HG02884 (cell line): Measurements from ENCODE around the gene AGBL4.

Experiments
- ATAC-seq: cut with Tn5 transposase; IDR thresholded peaks from one replicate; pipeline ENCODE4 v1.9.1; 2021; ENCODE audit warnings: mild to moderate bottlenecking, moderate library complexity; ENCODE audit not compliant: unreplicated experiment

AGBL4 gene

GRCh38 chr1:48693674-48694320, 1330.0 kb downstream of the AGBL4 start:
- ATAC-seq: no peak

GRCh38 chr1:48693180-48693579, 1330.6 kb downstream of the AGBL4 start:
- no peak for ATAC-seq

- ATAC-seq: no peak
These were observed 1331.5 kb downstream of the AGBL4 start for GRCh38 chr1:48692235-48692634.

DNA sequence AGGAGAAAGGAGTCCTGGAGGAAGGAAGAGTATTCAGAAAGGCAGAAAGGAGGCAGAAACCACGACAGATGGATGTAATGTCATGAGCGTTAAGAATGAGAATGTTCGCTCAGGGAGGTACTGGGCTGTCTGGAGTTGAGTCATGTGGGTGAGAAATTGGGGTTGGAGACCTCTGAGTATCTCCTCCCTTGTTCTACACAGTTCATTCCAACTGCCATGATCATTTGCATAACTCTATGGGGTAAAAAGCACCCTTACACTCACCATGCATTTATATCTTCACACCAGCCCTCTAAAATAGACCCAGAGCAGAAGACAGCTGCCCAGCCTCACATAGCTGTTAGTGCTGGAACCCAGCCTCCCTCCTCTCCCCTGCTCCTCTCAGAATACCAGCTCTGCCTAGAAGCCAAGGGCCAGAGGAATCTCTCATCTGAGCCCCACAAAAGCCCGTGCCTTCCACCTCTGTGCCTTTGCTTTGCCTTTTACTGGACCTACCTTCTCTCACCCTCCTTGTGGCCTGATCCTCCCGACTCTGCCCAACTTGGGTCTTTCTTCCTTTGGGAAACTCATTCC, 1332.2 kb downstream of the AGBL4 start:
- peak; percentile 59 for ATAC-seq

GRCh38 chr1:48688102-48688760, 1335.5 kb downstream of the AGBL4 start:
- ATAC-seq: peak; percentile 68

DNA sequence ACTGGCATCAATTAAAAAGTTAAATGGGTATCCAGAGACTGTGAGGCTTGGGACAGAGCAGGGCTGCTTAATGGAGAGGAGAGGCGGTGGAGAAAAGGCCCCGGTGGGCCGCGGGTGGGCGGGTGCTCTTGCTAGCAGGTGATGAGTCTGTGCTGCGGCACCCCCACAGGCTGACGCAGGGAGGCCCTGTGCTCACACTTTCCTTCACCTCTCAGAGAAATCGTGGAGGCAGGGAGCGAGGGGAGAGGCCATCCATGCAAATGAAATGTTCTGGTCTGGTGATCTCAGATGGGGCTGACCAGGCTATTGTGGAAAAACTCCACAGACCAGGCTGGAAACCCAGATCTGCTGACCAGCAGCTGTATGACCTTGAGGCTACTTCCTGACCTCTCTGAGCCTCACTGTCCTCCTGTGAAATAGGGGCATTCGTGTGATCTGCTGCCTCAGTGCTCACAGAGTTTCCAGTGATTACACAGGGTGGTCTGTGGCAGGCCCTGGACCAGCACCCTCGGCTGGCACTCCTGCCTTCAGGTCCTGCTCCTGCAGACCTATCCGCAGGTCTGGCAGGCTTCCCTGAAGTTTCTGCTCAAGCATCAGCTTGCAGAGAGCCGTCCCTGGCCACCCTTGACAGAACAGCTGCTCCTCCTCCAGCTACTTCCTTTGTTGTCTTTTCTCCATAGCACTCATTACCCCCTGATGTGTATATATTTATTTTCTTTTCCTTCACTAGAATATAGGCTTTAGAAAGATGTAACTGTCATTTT, 1336.3 kb downstream of the AGBL4 start:
- ATAC-seq: no peak

DNA sequence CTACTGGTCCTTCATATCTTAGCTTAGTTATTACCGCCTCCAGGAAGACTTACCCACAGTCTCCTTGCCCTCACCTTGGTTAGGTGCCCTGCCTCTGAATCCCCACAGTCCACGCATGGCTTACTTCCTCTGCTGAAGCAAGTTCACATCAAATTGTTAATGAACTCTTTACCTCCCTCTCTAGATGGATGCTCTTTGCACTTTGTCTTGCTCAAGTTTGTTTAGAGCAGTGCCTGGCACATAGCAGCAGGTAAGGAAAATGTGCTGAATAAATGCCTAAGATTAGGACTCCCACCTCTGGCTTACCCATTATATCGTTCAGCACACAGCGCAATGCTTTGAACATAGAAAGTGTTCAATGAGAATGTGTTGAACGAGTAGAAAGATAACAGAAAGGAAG, 1337.6 kb downstream of the AGBL4 start:
- no peak for ATAC-seq

DNA sequence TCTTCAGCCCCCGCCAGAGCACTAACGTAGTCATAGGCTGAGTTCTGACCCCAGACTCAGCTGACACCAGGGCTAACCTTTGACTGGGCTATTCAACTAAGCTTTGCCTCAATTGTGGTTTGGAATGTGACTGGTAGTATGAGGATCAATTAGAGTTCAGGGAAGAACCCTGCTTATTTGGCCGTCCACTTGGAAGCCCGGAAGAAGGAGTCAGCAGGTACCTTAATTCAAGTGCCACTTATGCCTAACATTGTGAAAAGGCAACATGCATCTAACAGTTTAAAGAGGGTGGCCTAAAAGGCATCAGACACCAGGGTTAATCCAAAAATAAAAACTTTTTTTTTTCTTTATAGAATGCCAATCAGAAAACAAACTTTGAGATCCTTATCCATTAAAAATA, 1339.4 kb downstream of the AGBL4 start:
- ATAC-seq: no peak

- no peak for ATAC-seq
These were observed 1339.9 kb downstream of the AGBL4 start for GRCh38 chr1:48683839-48684238.

GRCh38 chr1:48681476-48682305, 1342.1 kb downstream of the AGBL4 start:
- no peak for ATAC-seq

DNA sequence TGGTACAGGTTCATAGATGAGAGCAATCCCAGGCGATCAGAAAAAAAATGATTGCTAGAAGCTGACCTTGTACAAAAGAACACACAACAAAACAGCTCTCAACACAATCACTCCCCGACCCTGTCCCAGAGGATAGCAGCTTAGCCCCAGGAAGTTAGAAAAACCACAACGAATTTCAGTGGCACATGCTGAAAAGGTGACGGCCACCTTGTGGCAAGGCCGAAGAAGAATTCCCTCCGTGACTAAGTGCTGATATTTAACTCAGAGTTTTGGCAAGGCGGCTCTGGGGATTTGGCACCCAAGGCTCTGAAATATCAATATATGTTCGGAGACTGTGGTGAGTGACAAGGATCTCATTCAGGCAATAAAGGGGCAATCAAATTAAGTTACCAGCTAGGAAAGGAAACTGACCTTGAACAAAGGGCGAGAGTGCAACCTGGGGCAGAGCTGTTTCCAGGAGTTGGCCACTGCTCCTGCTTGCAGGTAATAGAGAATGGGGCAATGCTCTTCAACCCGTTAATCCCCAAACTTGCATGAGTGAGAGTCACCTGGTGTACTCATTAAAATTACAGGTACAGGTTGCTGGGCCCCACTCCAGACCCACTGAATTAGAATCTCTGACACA, 1343.2 kb downstream of the AGBL4 start:
- ATAC-seq: no peak

DNA sequence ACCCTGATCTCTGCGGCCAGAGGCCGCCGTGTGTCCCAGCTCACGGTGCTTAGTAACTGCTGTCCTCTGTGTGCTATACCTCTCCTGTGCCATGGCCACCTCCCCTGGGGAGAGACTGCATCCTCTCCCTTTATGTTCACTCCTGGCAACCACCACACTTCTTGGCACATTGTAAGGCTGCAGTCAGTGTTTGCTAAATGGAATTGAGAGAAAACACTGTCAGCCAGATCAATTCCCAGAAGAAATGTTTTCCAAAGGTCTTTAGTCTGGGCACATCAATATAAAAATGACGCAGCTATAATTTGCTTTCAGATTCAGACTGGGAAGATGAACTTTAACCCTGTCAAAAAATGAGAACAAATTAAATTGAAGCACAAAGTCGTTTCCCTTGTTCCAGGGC, 1343.9 kb downstream of the AGBL4 start:
- ATAC-seq: no peak

DNA sequence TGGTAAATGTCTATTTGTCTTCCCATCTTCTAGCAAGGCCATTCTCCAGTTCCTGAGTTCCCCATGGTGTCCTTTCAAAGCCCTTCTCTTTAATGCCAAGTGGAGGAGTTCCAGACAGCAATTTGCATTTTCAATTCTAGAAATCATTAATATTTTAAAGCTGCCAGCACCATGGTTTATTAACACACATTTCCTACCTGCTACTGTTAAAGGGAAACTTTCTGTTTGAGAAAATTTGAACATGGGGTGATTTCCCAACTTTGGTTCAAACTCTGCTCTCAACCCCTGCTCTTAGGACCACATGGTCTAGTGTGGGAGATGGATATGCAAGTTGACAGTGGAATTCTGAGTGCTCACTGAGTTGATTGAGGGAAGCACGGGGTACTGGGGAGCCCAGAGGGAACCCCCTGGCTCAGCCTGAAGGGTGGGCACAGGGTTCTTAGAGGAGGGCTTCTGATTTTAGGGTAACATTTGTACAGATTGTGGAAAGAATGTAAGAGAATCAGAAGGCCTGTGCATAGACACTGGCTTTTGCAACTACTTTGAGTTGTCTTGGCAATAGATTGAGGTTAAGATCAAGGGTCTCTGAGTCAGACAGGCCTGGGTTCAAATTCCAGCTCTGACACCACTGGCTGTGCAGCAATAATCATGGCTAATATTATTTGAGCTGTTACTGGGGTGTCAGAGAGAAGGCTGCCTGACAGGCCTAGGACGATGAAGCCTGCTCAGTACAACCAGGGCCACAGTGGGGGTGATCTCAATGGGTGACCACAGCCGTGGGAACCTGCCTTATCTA, 1344.8 kb downstream of the AGBL4 start:
- ATAC-seq: peak; percentile 49

- peak; percentile 49 for ATAC-seq
These were observed 1346.2 kb downstream of the AGBL4 start for GRCh38 chr1:48677306-48678287.

GRCh38 chr1:48676822-48677221, 1346.9 kb downstream of the AGBL4 start:
- ATAC-seq: no peak

DNA sequence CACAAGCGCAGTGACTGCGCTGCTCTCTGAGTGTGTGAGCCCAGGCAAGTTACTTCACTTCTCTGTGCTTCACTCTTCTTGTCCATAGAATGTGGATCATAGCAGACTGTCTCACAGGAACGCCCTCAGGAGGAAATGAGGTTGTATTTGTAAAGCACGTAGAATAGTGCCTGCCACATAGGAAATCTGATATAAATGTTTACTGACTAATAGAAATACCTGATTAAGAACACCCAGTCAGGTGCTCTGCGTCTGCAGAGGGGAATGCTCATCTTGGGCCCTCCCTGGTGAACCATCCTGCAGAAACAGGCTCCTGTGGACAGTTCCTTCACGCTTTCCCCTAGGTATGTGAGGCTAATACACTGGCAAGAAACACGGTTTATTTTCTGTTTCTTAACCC, 1347.4 kb downstream of the AGBL4 start:
- ATAC-seq: no peak

- ATAC-seq: no peak
These were observed 1348.5 kb downstream of the AGBL4 start for GRCh38 chr1:48675251-48675650.

DNA sequence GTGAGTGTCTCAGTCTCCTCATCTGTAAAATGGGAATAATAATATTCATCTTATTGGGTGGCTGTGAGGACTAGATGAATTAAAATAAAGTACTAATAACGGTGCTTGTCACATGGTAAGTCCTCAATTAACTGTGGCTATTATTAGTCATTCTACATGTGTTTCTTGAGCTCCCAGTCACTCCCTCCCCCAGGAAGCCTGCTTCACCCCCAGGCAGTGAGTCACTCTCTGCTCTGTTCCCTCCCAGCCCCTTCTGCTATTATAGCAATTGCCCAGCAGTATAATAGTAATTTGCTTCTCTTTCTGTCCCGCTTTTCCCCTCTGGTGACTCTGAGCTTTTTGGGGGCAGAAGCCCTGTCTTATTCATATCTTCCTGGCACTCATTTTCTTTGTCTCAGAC, 1349.1 kb downstream of the AGBL4 start:
- ATAC-seq: no peak
